Measurements from ENCODE around the gene CYBA.
A peak's percentile ranks its signal among the peaks of the same experiment; 100 is the strongest.
"Not testable (repeated sequence)": the region's sequence is repeated elsewhere in the genome, so short reads cannot be mapped to it uniquely, and the experiment has no call there.

The CYBA gene

DNA sequence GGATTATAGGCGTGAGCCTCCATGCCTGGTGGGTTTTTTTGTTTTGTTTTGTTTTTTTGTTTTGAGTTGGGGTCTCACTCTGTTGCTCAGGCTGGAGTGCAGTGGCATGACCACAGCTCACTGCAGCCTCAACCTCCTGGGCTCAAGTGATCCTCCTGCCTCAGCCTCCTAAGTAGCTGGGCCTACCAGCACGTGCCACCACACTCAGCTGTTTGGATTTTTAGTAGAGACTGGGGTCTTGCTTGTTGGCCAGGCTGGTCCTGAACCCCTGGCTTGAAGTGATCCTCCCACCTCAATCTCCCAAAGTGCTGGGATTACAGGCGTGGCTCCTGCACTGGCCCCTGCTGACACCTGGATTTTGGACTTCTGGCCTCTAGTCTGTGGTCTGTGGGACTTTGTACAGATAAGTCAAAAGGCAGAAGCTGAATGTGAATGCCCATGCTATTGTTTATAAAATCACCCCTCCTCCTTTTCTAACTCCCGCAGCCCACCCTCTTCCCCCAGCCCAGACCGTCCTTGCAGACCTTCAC lies 29.8 kb upstream of the CYBA start:
- Mint-ChIP-seq H3K4me1 (peaks cover 46% of the 10 kb centered on the region), H3K36me3 (peaks cover 36% of the 10 kb centered on the region), H3K9me3 (no peaks in the 10 kb centered on the region), H3K27me3 (no peaks in the 10 kb centered on the region), H3K27ac (peak overlapping the region; percentile 95), H3K4me3 (peak overlapping the region; percentile 69)
- no peak for DNase-seq
- CTCF ChIA-PET, result interaction anchor here (0.7 to 1.4 kb wide), 5 partner anchors 10 to 101 kb away, joined by 3 to 5 read pairs (median 3); no protein-coding TSS in a partner anchor

DNA sequence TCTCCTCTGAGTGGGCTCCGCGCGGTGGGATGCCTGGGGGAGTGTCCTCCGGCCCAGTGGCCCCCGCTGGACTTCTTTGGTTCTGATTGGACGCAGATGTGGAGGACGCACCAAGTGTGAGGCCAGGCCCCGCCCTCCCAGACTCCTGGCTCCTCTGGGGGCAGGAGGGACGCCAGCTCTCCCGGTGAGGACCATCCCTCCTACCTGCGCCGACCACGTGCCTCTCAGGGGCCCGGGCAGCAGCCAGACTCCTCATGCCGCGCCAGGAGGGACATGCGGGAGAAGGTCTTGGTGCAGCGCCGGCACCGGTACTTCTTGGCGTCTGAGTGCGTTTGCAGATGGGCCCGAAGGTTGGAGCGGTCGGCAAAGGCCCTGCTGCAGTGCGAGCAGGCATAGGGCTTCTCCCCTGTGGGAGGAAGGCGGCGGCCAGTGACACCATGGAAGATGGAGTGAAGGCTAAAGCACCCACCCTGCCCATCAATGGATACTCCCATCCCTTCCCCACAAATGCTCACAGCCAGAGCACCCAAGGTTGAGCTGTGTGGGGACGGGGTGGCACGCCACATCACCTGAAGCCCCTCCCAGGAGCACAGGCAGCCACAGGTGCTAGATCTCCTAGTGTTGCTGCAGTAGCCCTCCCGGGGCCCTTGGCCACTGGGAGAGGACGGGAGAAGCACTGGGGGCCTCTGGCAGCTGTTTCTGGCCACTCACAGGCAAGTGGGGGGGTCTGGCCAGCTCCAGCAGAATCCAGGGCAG lies 27.5 kb upstream of the CYBA start:
- CTCF ChIA-PET, result no interaction called here
- H3K27ac Mint-ChIP-seq, result no peak overlapping the region
- peaks cover 26% of the 10 kb centered on the region for H3K4me1 Mint-ChIP-seq
- H3K36me3 Mint-ChIP-seq, result peaks cover 29% of the 10 kb centered on the region
- no peak overlapping the region for H3K4me3 Mint-ChIP-seq
- no peaks in the 10 kb centered on the region for H3K27me3 Mint-ChIP-seq
- no peaks in the 10 kb centered on the region for H3K9me3 Mint-ChIP-seq
- DNase-seq, result no peak

DNA sequence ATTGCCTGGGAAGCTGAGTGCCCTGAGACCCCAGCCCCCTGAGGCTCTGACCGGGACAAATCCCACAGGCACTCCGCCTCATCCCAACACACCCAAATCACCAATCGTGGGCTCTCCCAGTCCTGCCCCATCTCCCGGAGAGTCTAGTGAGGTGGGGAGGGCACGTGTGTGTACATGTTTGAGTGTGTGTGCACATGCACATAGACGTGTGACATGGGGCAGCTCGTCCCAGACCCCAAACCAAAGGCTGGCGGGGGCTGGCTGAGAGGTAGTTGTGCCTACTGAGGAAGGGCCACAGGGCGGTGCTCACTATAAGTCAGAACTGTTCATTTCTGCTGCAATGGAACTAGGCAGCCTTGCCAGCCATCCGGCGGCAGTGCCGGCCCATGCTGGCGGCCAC lies 26.9 kb upstream of the CYBA start:
- Mint-ChIP-seq H3K27ac (no peak overlapping the region), H3K27me3 (no peaks in the 10 kb centered on the region), H3K36me3 (peaks cover 29% of the 10 kb centered on the region), H3K4me3 (no peak overlapping the region), H3K9me3 (no peaks in the 10 kb centered on the region), H3K4me1 (peaks cover 22% of the 10 kb centered on the region)
- no peak for DNase-seq
- CTCF ChIA-PET, result no interaction called here

DNA sequence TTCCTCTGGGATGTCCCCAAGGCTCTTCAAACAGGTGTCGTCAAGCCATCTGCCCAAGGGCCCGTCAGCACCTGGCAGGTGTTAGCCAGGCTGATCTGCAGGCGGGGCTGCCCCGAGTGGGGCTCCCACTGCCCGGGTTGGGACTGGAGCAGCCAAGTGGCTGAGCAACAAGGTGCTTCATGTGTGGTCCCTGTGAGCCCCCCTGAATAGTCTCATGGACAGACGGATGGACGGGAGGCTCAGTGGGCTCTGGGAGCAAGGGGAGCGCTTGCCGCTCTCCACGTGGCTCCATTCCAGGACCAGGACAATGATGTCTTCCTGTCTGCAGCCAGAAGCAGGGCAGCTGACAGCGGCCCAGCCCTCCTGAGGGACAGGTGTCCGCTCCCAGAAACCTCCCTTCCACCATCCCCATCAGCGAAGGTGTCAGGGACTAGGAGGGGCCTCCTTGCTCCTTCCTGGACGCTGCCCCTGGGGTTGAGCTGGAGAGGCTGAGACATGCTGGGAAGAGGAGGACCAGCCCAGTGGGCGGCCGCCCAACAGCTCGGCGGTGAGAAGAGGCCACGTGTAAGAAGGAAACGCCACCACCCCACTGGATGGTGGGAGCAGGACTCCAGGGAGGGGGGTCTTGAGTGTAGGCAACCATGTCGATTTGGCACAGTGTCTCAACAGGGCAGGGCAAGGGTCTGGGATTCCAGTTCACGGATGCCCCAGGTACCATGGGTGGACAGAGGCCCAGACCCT lies 25.8 kb upstream of the CYBA start:
- Mint-ChIP-seq H3K9me3 (no peaks in the 10 kb centered on the region), H3K4me3 (no peak overlapping the region), H3K36me3 (peaks cover 26% of the 10 kb centered on the region), H3K27me3 (no peaks in the 10 kb centered on the region), H3K27ac (no peak overlapping the region), H3K4me1 (peaks cover 13% of the 10 kb centered on the region)
- no peak for DNase-seq
- CTCF ChIA-PET, result no interaction called here

DNA sequence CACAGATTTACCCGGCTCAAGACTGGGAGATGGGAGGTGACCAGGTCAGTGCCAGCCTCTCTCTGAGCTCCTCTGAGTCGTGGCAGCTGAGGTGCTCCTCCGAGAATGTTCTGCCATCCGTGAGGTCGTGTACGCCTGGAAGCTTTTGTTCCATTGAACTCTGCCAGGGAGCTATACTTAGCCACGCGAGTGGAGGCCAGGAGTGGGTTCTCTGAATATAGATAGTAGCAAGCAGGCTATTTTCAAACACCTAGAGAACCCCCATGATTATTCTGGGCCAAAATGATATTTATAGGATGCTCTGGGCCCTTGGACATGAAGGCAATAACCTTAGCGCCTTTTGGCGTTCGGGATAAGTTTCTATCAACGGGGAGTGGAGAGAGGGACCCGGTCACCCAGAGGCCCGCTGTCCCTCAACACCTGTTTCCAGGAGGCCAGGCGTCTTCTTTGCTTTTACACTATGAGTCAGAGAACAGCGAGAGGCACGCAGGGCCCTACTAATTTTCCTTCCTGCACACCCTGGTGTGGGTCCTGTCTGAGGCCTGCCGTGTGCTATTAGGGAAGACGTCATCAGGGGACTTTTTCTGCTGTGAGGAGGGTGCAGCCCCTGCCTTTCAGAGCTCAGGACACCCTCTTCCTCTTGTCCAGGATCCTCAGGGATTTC lies 23.0 kb upstream of the CYBA start:
- no peak for DNase-seq
- H3K27ac Mint-ChIP-seq, result no peak overlapping the region
- peaks cover 17% of the 10 kb centered on the region for H3K36me3 Mint-ChIP-seq
- CTCF ChIA-PET, result no interaction called here
- H3K27me3 Mint-ChIP-seq, result no peaks in the 10 kb centered on the region
- H3K9me3 Mint-ChIP-seq, result no peaks in the 10 kb centered on the region
- no peak overlapping the region for H3K4me3 Mint-ChIP-seq
- no peaks in the 10 kb centered on the region for H3K4me1 Mint-ChIP-seq

DNA sequence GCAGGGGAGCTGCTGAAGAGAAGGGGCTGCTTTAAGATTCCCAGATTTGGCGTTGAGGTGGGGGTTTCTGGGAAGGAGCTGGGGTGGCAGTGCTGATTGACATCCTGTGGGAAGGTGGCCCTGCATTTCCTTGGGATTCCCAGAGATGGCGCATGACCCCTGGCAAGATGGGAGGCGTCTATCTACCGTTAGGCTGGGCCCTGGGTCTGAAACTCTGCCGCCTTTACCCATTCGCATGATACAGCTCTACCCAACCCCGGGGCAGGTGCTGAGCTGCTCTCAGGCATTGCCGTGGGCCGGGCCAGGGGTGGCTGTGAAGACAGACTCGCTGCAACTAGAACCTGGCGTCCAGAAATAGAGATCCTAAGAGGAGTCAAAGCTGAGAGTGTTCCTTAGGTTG lies 21.9 kb upstream of the CYBA start:
- Mint-ChIP-seq H3K4me1 (no peaks in the 10 kb centered on the region), H3K4me3 (no peak overlapping the region), H3K27ac (no peak overlapping the region), H3K9me3 (no peaks in the 10 kb centered on the region), H3K27me3 (no peaks in the 10 kb centered on the region), H3K36me3 (peaks cover 19% of the 10 kb centered on the region)
- CTCF ChIA-PET, result no interaction called here
- no peak for DNase-seq

DNA sequence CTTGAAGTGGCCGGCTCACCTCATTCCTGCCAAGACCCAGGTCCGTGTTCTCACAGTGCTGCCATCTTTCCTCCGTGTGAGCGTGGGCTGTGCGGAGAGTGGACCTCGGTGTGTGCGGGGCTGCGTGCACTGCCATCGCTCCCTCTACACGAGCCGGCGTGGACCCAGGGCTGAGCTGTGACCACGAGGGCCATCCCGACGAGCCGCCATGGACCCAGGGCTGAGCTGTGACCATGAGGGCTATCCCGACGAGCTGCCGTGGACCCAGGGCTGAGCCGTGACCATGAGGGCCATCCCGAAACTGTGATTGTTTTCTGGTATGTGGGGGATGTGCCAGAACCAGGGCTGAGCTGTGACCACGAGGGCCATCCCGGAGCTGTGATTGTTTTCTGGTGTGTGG lies 21.0 kb upstream of the CYBA start:
- no peaks in the 10 kb centered on the region for H3K27me3 Mint-ChIP-seq
- no peak overlapping the region for H3K27ac Mint-ChIP-seq
- CTCF ChIA-PET, result no interaction called here
- no peaks in the 10 kb centered on the region for H3K4me1 Mint-ChIP-seq
- no peaks in the 10 kb centered on the region for H3K9me3 Mint-ChIP-seq
- no peak overlapping the region for H3K4me3 Mint-ChIP-seq
- H3K36me3 Mint-ChIP-seq, result peaks cover 15% of the 10 kb centered on the region
- DNase-seq, result no peak

DNA sequence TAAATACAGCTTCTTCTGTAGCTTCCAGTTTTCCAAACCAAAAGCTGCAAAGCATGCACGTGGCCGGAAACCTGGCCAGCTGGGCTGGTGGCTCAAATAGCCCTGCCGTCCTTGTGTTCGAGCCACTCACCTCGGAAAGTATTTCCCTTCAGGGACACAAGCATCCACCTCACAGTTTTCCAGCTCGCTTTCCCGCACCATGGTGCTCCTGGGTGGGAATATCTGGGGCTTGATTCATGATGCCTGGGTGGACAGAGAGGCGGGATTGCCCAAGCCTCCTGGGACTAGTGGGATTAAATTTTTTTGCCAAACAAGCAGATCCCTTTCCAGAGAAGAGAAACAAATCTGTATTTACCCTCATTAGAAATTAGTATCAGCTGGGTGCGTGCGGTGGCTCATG lies 19.1 kb upstream of the CYBA start:
- Mint-ChIP-seq H3K4me1 (peaks cover 3% of the 10 kb centered on the region), H3K27me3 (no peaks in the 10 kb centered on the region), H3K9me3 (no peaks in the 10 kb centered on the region), H3K4me3 (no peak overlapping the region), H3K27ac (peak overlapping the region; percentile 14), H3K36me3 (peaks cover 12% of the 10 kb centered on the region)
- CTCF ChIA-PET, result interaction anchor here (1.2 kb wide), 1 partner anchor 16 kb away, joined by 4 read pairs; no protein-coding TSS in a partner anchor
- DNase-seq, result no peak

DNA sequence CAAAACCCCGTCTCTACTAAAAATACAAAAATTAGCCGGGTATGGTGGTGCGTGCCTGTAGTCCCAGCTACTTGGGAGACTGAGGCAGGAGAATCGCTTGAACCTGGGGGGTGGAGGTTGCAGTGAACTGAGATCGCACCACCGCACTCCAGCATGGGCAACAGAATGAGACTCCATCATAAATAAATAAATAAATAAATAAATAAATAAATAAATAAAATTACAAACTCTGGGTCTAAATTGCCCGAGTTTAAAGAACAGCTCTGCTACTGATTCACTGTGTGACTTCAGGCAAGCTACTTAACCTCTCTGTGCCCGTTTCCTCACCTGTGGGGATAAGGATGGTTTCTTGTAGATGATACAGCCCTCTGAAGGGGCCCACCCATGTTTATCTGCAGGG lies 18.6 kb upstream of the CYBA start:
- H3K9me3 Mint-ChIP-seq, DNase-seq, H3K27me3 Mint-ChIP-seq, H3K27ac Mint-ChIP-seq, H3K4me3 Mint-ChIP-seq, H3K4me1 Mint-ChIP-seq: not testable (repeated sequence)
- CTCF ChIA-PET, result interaction anchor here (1.2 kb wide), 1 partner anchor 16 kb away, joined by 4 read pairs; no protein-coding TSS in a partner anchor
- peaks cover 12% of the 10 kb centered on the region for H3K36me3 Mint-ChIP-seq

DNA sequence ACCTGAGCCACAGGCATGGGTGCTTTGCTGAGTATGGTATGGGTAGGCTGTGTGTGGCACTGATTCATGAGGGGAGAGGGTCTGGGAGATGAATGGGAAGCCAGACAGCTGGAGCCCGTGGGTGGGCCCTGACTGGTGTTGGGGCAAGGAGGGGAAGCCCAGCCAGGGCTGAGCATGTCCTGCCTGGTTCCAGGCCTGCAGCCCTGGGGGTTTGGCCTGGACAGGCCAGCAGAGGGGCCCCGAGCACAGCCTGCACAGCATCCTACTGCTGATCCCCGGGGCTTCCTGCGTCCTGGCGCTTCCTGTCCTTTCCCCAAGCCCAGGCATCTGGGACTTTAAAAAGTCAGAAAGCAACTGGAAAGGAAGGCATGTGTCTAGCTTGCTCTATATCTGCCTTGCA lies 16.6 kb upstream of the CYBA start:
- Mint-ChIP-seq H3K4me1 (peaks cover 13% of the 10 kb centered on the region), H3K36me3 (peaks cover 9% of the 10 kb centered on the region), H3K27ac (no peak overlapping the region), H3K9me3 (no peaks in the 10 kb centered on the region), H3K4me3 (no peak overlapping the region), H3K27me3 (peaks cover 4% of the 10 kb centered on the region)
- DNase-seq, result no peak
- CTCF ChIA-PET, result no interaction called here

DNA sequence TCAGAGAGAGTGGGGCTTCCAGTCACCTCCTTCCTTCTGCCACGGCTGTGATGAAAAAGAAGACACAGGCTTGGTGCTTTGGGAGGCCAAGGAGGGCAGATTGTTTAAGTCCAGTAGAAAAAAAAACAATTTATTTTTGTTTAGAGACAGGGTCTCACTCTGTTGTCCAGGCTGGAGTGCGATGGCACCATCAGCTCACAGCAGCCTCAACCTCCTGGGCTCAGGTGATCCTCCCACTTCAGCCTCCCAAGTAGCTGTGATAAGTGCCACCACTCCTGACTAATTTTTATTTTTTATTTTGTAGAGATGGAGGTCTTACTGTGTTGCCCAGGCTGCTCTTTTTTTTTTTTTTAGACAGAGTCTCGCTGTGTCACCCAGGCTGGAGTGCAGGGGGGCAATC lies 14.7 kb upstream of the CYBA start:
- H3K27ac Mint-ChIP-seq, result no peak overlapping the region
- H3K4me3 Mint-ChIP-seq, result no peak overlapping the region
- H3K4me1 Mint-ChIP-seq, result peaks cover 25% of the 10 kb centered on the region
- peaks cover 10% of the 10 kb centered on the region for H3K36me3 Mint-ChIP-seq
- no peak for DNase-seq
- CTCF ChIA-PET, result interaction anchor here (0.9 kb wide), 1 partner anchor 15 kb away, joined by 3 read pairs; no protein-coding TSS in a partner anchor
- no peaks in the 10 kb centered on the region for H3K9me3 Mint-ChIP-seq
- peaks cover 4% of the 10 kb centered on the region for H3K27me3 Mint-ChIP-seq

DNA sequence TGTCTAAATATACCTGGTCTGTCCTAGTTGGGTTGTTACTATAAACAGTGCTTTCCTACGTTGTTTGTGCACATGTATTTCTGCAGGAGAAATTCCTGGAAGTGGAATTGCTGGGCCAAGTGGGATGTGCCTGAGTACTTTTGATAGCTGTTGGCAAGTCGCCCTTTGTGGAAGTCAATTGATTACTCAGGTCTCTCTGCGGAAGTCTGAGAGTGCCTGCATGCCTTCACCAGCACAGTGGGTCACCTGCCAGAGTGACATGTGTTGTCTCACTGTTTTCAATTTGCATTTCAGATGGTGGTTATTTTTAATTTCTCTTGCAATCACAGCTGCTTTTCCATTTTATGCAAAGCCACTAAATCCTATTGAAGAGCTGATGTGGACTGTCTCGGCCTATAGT lies 14.3 kb upstream of the CYBA start:
- Mint-ChIP-seq H3K36me3 (peaks cover 11% of the 10 kb centered on the region), H3K27me3 (peaks cover 4% of the 10 kb centered on the region), H3K9me3 (no peaks in the 10 kb centered on the region), H3K4me3 (peak overlapping the region; percentile 3), H3K27ac (peak overlapping the region; percentile 34), H3K4me1 (peaks cover 26% of the 10 kb centered on the region)
- no peak for DNase-seq
- CTCF ChIA-PET, result interaction anchor here (0.9 kb wide), 1 partner anchor 15 kb away, joined by 3 read pairs; no protein-coding TSS in a partner anchor

DNA sequence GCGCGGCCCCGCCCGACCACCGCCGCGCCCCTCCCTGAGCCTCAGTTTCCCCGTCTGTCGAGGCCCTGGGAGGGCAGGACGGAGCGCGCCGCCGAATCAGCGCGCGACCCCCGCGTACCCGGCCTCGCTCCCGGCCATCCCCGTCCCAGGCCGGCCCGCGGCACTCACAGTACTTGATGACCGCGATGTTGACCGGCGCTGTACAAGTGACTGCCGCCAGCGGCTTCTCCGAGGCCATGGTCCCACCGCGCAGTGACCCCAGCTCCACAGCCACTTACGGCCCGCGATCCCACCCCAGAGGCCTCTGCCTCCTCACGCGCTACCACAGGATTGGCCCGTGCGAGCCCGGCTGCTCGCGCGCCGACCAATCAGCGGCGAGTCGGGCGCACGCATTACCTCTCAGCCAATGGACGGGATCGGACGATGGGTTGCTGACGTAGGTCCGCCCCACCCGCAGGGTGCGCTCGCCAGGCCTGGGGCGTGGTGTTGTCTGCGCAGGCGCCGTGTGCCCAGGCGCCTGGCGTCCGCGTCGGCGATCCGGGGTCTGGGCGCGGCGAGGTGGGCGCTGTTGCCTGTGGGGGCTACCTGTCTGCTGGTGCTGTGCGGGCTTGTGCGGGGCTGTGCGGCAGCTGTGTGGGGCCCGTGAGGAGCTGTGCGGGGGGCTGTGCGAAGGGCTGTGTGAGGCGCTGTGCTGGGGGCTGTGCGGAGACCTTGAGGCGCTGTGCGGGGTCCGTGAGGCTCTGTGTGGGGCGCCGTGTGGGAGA lies 12.2 kb upstream of the CYBA start, which contains the start of gene MVD:
Gene MVD (minus strand): TSS at position 249 of the 764 bp plus-strand sequence. CDS start 11 bp downstream, at position 238.
- Mint-ChIP-seq H3K36me3 (peaks cover 8% of the 10 kb centered on the region), H3K9me3 (no peaks in the 10 kb centered on the region), H3K4me3 (peak within 1 kb of the TSS; percentile 89), H3K27ac (peak within 1 kb of the TSS; percentile 91), H3K27me3 (peaks cover 4% of the 10 kb centered on the region), H3K4me1 (peaks cover 30% of the 10 kb centered on the region)
- peak; percentile 98 for DNase-seq
- CTCF ChIA-PET, result interaction anchor here (1.0 to 1.6 kb wide), 3 partner anchors 11 to 42 kb away, joined by 3 to 5 read pairs (median 4); no protein-coding TSS in a partner anchor
